GM08714 (cell line): ENCODE results near the gene COL9A3.

ENCODE experiments used
- H3K4me3 ChIP-seq: fragments of 200-500 bp; sonication (Bioruptor generic); 2 replicates; pipeline ENCODE4 v1.5.1; 2014; ENCODE audit warnings: mild to moderate bottlenecking, low read length, inconsistent platforms
- ZNF274 ChIP-seq: IDR thresholded peaks from 2 replicates; pipeline ENCODE4 v1.6.1; 2012; ENCODE audit warnings: mild to moderate bottlenecking, low read depth, low read length

The COL9A3 gene

GRCh38 chr20:62825986-62826645 is 9.3 kb downstream of the COL9A3 start:
- no peak for TF ChIP-seq ZNF274
- no peak overlapping the region for H3K4me3 ChIP-seq

GRCh38 chr20:62826646-62827310 is 9.9 kb downstream of the COL9A3 start:
- no peak for TF ChIP-seq ZNF274
- no peak overlapping the region for H3K4me3 ChIP-seq

- no peak overlapping the region for H3K4me3 ChIP-seq
- no peak for TF ChIP-seq ZNF274
Observed at GRCh38 chr20:62827311-62828038, 10.6 kb downstream of the COL9A3 start.

GRCh38 chr20:62828051-62828450 is 11.2 kb downstream of the COL9A3 start:
- no peak for TF ChIP-seq ZNF274
- H3K4me3 ChIP-seq, result no peak overlapping the region

- H3K4me3 ChIP-seq, result no peak overlapping the region
- no peak for TF ChIP-seq ZNF274
Observed at GRCh38 chr20:62828511-62829230, 11.8 kb downstream of the COL9A3 start.

GRCh38 chr20:62829231-62830230 is 12.7 kb downstream of the COL9A3 start:
- no peak overlapping the region for H3K4me3 ChIP-seq
- TF ChIP-seq ZNF274, result no peak

- no peak for TF ChIP-seq ZNF274
- no peak overlapping the region for H3K4me3 ChIP-seq
Observed at GRCh38 chr20:62830251-62830650, 13.4 kb downstream of the COL9A3 start.

GRCh38 chr20:62830821-62831220 is 14.0 kb downstream of the COL9A3 start:
- no peak overlapping the region for H3K4me3 ChIP-seq
- no peak for TF ChIP-seq ZNF274

GRCh38 chr20:62831361-62831788 is 14.5 kb downstream of the COL9A3 start:
- TF ChIP-seq ZNF274, result no peak
- H3K4me3 ChIP-seq, result no peak overlapping the region

GRCh38 chr20:62831854-62832211 is 15.0 kb downstream of the COL9A3 start:
- H3K4me3 ChIP-seq, result no peak overlapping the region
- no peak for TF ChIP-seq ZNF274

GRCh38 chr20:62832212-62832922 is 15.5 kb downstream of the COL9A3 start:
- no peak overlapping the region; the same call in 1 of the 2 replicates for H3K4me3 ChIP-seq

GRCh38 chr20:62832951-62833391 is 16.1 kb downstream of the COL9A3 start:
- no peak for TF ChIP-seq ZNF274
- no peak overlapping the region; the same call in 1 of the 2 replicates for H3K4me3 ChIP-seq

More at GRCh38 chr20:62832212-62832922, 15.5 kb downstream of the COL9A3 start:
- no peak for TF ChIP-seq ZNF274
